ENCODE data around the gene RGS11.

RGS11 gene

GRCh38 chr16:275786-276232, at the start of gene RGS11:
TSS of gene RGS11 (minus strand) at chr16:275944. CDS start at chr16:275911, 33 bp downstream.
- no peak for DNase-seq (ENCODE audit: low read depth)

GRCh38 chr16:324451-325334, 48.9 kb upstream of the RGS11 start:
- DNase-seq (ENCODE audit: low read depth), result peak; percentile 52

GRCh38 chr16:324201-324450, 48.4 kb upstream of the RGS11 start:
- DNase-seq (ENCODE audit: low read depth), result no peak

GRCh38 chr16:322476-323143, 46.9 kb upstream of the RGS11 start:
- DNase-seq (ENCODE audit: low read depth), result no peak

- no peak for DNase-seq (ENCODE audit: low read depth)
Measured at GRCh38 chr16:321532-321931, 45.8 kb upstream of the RGS11 start.

GRCh38 chr16:320206-320605, 44.5 kb upstream of the RGS11 start:
- DNase-seq (ENCODE audit: low read depth), result no peak

GRCh38 chr16:318628-319027, 42.9 kb upstream of the RGS11 start:
- DNase-seq (ENCODE audit: low read depth), result no peak

GRCh38 chr16:317583-317982, 41.8 kb upstream of the RGS11 start:
- DNase-seq (ENCODE audit: low read depth), result no peak

- DNase-seq (ENCODE audit: low read depth), result no peak
Measured at GRCh38 chr16:316741-317464, 41.2 kb upstream of the RGS11 start.

GRCh38 chr16:314795-315299, 39.1 kb upstream of the RGS11 start:
- no peak for DNase-seq (ENCODE audit: low read depth)

GRCh38 chr16:314351-314750, 38.6 kb upstream of the RGS11 start:
- DNase-seq (ENCODE audit: low read depth), result no peak

GRCh38 chr16:311725-312124, 36.0 kb upstream of the RGS11 start:
- no peak for DNase-seq (ENCODE audit: low read depth)

- DNase-seq (ENCODE audit: low read depth), result no peak
Measured at GRCh38 chr16:309476-309875, 33.7 kb upstream of the RGS11 start.

- peak; percentile 15 for DNase-seq (ENCODE audit: low read depth)
Measured at GRCh38 chr16:307691-308312, 32.1 kb upstream of the RGS11 start.

- no peak for DNase-seq (ENCODE audit: low read depth)
Measured at GRCh38 chr16:306911-307370, 31.2 kb upstream of the RGS11 start.

GRCh38 chr16:305916-306626, 30.3 kb upstream of the RGS11 start:
- DNase-seq (ENCODE audit: low read depth), result no peak

GRCh38 chr16:303760-304505, 28.2 kb upstream of the RGS11 start:
- DNase-seq (ENCODE audit: low read depth), result no peak

GRCh38 chr16:301950-302349, 26.2 kb upstream of the RGS11 start:
- no peak for DNase-seq (ENCODE audit: low read depth)

- DNase-seq (ENCODE audit: low read depth), result no peak
Measured at GRCh38 chr16:301235-301634, 25.5 kb upstream of the RGS11 start.

GRCh38 chr16:297832-298231, 22.1 kb upstream of the RGS11 start:
- DNase-seq (ENCODE audit: low read depth), result no peak
